ENCODE results near the gene PLEKHA3. TPM values are rescaled to one million over a fixed set of nuclear protein-coding genes. Genes with fewer than 3 reads are reported as not detected.

The PLEKHA3 gene
- total RNA-seq, 6 donors from 2014 or later, result 5.2 to 28.9 (median 14.8) TPM

DNA sequence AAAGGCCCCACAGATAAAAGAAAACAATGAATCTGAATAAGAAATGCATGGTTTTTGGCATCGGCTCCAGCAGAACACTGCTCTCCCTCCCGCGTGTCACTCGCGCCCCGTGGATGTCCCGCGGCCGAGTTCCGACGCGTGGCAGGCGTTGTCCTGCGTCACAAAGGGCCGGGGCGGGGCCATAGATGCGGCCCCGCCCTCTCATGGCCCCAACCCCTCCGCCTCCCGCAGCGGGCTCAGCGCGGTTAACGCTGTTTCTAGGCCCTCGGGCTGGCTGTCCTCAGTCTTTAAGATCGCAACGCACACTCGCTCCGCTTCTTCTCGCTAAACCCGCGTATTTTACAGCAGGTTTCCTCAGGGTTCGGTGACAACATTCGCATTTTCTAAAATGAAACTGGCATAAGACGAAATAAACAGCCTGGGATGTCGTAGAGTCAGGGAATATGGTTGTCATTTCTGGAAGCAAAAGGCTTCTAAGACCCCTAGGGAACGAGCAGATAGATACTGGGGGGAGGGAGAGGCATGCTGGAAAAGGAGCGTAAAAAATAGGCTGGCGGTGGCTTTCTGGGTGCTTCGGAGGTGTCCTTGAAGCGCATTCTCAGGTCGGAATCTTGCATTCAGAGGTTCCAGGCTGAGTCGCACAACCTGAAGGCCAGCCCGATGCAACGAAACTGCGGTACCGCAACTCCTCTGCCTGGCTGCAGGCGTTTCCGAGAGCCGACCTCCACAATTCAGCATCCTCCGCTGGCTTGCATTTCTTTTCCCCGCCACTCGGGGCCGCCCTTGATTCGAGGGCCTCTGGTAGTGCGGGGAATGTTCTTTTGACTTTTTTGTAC lies 1.6 kb upstream of the PLEKHA3 start, which contains the start of gene FKBP7:
FKBP7 (minus strand) TSS at position 162 of the 836 bp plus-strand sequence; CDS start at position 61, 101 bp downstream.
- Histone ChIP-seq H3K4me1 (peaks cover 29 to 40% (median 36%) of the 10 kb centered on the region in 4 donors), H3K36me3 (no peaks in the 10 kb centered on the region), H3K4me3 (peak within 1 kb of the TSS; percentile 53 to 83 (median 62)), H3K27ac (peak within 1 kb of the TSS; percentile 89 to 97 (median 94)), H3K9me3 (no peaks in the 10 kb centered on the region), H3K27me3 (no peaks in the 10 kb centered on the region)
- ATAC-seq (ENCODE audit: low FRiP score in 2 of 2), result peak; percentile 94 to 96
- 1 to 2% methylated on average over 47 to 55 of the region's 56 CpGs for WGBS, 2 donors
- TF ChIP-seq POLR2AphosphoS5 (IDR thresholded peaks at IDR 0.05) (peak; percentile 76 to 79), EP300 (IDR thresholded peaks at IDR 0.05) (no peak), POLR2A (IDR thresholded peaks at IDR 0.05) (peak in 3 of 4 donors; percentile 59 to 81 (median 62))
- TF ChIP-seq, protein P1, sequence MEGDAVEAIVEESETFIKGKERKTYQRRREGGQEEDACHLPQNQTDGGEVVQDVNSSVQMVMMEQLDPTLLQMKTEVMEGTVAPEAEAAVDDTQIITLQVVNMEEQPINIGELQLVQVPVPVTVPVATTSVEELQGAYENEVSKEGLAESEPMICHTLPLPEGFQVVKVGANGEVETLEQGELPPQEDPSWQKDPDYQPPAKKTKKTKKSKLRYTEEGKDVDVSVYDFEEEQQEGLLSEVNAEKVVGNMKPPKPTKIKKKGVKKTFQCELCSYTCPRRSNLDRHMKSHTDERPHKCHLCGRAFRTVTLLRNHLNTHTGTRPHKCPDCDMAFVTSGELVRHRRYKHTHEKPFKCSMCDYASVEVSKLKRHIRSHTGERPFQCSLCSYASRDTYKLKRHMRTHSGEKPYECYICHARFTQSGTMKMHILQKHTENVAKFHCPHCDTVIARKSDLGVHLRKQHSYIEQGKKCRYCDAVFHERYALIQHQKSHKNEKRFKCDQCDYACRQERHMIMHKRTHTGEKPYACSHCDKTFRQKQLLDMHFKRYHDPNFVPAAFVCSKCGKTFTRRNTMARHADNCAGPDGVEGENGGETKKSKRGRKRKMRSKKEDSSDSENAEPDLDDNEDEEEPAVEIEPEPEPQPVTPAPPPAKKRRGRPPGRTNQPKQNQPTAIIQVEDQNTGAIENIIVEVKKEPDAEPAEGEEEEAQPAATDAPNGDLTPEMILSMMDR (IDR thresholded peaks at IDR 0.05), result peak; percentile 61 to 80 (median 74)
- peak; percentile 91 to 97 for DNase-seq

DNA sequence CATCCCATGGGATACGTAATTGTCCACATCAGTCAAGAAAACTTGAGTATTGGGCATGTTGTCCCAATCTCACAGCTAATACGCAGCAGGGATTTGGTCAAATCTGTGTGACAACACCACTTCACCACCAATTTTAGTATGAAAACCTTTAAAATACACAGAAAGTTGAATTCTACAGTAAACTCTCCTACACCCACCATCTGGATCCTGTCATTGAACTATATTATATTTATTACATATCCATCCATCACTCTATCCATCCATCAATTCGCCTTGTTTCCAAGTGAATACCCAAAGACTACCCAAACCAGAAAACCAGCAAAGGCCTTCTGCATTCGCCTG lies 1.0 kb upstream of the PLEKHA3 start:
- WGBS, 2 donors, result 52 to 54% methylated on average over 4 of the region's 4 CpGs
- peaks cover 29 to 46% (median 42%) of the 10 kb centered on the region in 4 donors for H3K4me1 ChIP-seq

GRCh38 chr2:178479758-178480226 lies 465 bp upstream of the PLEKHA3 start:
- peak overlapping the region in 3 of 4 donors; percentile 68 to 91 (median 83) for H3K4me3 ChIP-seq
- H3K9me3 ChIP-seq, result no peaks in the 10 kb centered on the region
- no peak for ATAC-seq (ENCODE audit: low FRiP score in 2 of 2)
- H3K4me1 ChIP-seq, result peaks cover 29 to 51% (median 47%) of the 10 kb centered on the region in 4 donors
- no peak for DNase-seq
- H3K27ac ChIP-seq, result peak overlapping the region; percentile 89 to 97 (median 94)
- H3K27me3 ChIP-seq, result no peaks in the 10 kb centered on the region
- WGBS, 2 donors, result 26% methylated on average over 19 of the region's 19 CpGs
- no peaks in the 10 kb centered on the region for H3K36me3 ChIP-seq
- TF ChIP-seq EP300 (IDR thresholded peaks at IDR 0.05) (no peak), POLR2A (IDR thresholded peaks at IDR 0.05) (no peak), POLR2AphosphoS5 (IDR thresholded peaks at IDR 0.05) (no peak)
- TF ChIP-seq, protein P1 (IDR thresholded peaks at IDR 0.05), result no peak

More for the DNA sequence above, 1.0 kb upstream of the PLEKHA3 start:
- Histone ChIP-seq H3K27ac (peak overlapping the region; percentile 89 to 97 (median 94)), H3K9me3 (no peaks in the 10 kb centered on the region), H3K27me3 (no peaks in the 10 kb centered on the region), H3K4me3 (peak overlapping the region in 3 of 4 donors; percentile 58 to 83 (median 67)), H3K36me3 (no peaks in the 10 kb centered on the region)
- DNase-seq, result no peak
- ATAC-seq (ENCODE audit: low FRiP score in 2 of 2), result no peak
- TF ChIP-seq EP300 (IDR thresholded peaks at IDR 0.05) (no peak), POLR2A (IDR thresholded peaks at IDR 0.05) (no peak), POLR2AphosphoS5 (IDR thresholded peaks at IDR 0.05) (no peak)
- TF ChIP-seq, protein P1 (IDR thresholded peaks at IDR 0.05), result no peak

GRCh38 chr2:178482437-178482836 lies 2.2 kb downstream of the PLEKHA3 start:
- DNase-seq (no peak), ATAC-seq (ENCODE audit: low FRiP score in 2 of 2) (no peak)
- Histone ChIP-seq H3K27me3 (no peaks in the 10 kb centered on the region), H3K4me1 (peaks cover 29 to 53% (median 52%) of the 10 kb centered on the region in 4 donors), H3K36me3 (peaks cover 0 to 8% (median 3%) of the 10 kb centered on the region in 4 donors), H3K9me3 (no peaks in the 10 kb centered on the region), H3K27ac (no peak overlapping the region), H3K4me3 (no peak overlapping the region)
- WGBS, 2 donors, result 88 to 90% methylated on average over 4 of the region's 4 CpGs
- TF ChIP-seq POLR2A (IDR thresholded peaks at IDR 0.05) (no peak), EP300 (IDR thresholded peaks at IDR 0.05) (no peak), POLR2AphosphoS5 (IDR thresholded peaks at IDR 0.05) (no peak)
- TF ChIP-seq, protein P1 (IDR thresholded peaks at IDR 0.05), result no peak
